GM12873 (cell line): ENCODE measurements around the gene IFT52.

Source experiments
- TF ChIP-seq, protein P1 (sequence below): IDR thresholded peaks from 2 replicates; pipeline ENCODE4 v1.5.1; 2012; ENCODE audit warnings: low read depth, mild to moderate bottlenecking, moderate library complexity, low read length, control low read depth; ENCODE audit not compliant: insufficient read depth; ENCODE audit errors: missing control alignments

IFT52 gene

DNA sequence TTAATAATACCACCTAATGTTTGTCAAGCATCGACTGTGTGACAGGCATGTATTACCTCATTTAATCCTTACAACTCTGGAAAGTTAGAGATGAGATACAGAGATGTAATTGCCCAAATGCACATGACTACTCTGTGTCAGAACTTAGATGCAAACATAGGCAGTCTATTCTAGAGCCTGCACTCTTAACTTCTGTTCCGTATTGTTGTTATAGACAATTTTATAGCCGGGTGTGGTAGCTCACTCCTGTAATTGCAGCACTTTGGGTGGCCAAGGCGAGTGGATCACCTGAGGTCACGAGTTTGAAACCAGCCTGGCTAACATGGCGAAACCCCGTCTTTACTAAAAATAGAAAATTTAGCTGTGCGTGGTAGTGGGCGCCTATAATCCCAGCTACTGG is 15.0 kb downstream of the IFT52 start:
- TF ChIP-seq, protein P1, sequence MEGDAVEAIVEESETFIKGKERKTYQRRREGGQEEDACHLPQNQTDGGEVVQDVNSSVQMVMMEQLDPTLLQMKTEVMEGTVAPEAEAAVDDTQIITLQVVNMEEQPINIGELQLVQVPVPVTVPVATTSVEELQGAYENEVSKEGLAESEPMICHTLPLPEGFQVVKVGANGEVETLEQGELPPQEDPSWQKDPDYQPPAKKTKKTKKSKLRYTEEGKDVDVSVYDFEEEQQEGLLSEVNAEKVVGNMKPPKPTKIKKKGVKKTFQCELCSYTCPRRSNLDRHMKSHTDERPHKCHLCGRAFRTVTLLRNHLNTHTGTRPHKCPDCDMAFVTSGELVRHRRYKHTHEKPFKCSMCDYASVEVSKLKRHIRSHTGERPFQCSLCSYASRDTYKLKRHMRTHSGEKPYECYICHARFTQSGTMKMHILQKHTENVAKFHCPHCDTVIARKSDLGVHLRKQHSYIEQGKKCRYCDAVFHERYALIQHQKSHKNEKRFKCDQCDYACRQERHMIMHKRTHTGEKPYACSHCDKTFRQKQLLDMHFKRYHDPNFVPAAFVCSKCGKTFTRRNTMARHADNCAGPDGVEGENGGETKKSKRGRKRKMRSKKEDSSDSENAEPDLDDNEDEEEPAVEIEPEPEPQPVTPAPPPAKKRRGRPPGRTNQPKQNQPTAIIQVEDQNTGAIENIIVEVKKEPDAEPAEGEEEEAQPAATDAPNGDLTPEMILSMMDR, result no peak

DNA sequence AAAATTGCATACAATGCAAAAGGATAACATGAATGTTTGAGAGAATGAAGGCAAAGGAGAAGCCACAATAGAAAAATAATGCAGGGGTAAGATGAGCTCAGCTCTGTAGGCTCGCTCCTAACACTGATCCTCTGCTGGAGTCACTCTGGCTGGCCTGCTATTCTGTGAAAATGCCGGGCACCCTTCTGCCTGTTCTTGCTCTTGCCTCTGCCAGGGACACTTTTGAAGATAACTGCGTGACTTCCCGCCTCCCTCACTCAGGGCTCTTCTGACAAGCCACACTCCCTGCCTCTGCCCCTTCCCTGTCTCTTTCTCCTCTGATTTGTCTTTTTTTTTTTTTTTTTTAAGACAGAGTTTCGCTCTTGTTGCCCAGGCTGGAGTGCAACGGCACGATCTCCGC is 40.9 kb downstream of the IFT52 start:
- TF ChIP-seq, protein P1, result no peak

DNA sequence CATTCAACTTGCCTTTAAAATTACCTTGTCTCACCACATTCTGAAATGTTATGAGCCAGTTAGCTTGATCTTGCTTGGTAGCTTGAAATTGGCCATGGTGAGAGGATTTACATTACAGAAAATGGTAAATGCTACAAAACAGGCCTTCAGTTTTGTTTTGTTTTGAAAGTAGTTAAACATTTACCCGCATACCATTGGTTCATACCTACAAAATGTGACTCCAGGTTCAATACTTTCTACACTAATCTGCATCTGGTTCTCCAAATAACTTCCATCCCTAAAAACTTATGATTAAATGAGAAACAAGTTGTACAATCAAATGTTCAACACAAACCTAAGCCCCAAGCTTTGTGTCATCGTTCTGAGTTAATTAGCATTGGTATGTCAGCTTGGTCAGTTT is 45.7 kb downstream of the IFT52 start:
- TF ChIP-seq, protein P1, result no peak

DNA sequence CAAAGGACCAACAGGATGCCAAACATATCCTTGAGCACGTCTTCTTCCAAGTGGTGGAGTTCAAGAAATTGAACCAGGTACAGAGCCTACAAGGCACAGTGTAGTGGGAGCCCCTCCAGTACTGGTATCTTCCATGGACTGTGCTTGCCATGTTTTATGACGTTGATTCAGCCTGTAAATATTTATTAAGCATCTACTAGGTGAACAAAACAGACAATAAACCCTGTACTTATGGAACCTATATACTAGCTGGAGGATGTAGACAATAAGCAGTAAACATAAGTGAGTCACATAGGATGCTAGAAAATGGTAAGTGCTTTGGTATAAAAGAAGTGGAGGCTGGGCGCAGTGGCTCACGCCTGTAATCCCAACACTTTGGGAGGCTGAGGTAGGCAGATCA is 51.8 kb downstream of the IFT52 start:
- TF ChIP-seq, protein P1, result no peak

DNA sequence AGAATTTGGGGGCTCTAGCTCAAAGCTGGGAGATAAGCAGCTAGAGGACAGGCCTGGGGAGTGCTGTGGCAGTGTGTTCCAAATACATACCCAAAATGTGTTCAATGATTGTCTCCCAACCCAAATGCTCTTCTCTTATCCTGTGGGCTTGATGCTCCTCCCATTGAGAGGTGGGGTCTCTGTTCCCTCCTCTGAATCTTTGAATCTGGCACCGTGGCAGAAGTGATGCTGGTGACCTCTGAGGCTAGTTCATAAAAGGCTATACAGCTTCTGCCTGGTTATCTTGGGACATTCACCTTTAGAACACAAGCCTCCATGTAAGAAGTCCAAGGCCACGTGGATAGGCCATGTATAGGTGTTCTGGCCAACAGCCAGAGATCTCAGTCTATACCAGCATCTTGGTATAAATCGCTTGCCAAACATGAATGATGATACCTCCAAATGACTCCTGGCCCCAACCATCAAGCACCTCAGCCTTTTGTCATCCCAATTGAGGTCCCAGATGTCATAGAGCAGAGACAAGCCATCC is 60.3 kb downstream of the IFT52 start:
- TF ChIP-seq, protein P1, result no peak

DNA sequence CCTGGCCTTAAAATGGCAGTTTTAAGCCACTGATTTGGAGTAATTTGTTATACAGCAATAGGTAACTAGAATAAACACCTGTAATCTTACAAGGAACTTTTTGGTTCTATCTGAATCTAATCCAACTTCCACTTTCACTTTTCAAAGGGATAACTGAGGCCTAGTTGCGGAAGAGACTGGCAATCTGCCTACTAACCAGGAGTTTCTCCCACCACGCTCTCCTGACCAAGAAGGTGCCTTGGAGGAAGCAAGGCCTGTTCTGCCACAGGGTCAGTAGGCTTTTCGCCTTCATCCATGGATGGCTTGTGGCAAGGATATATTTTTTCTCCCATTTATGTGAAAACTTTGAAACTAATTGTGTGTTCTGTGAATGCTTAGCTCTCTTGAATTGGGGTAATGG is 63.2 kb downstream of the IFT52 start:
- TF ChIP-seq, protein P1, result no peak

DNA sequence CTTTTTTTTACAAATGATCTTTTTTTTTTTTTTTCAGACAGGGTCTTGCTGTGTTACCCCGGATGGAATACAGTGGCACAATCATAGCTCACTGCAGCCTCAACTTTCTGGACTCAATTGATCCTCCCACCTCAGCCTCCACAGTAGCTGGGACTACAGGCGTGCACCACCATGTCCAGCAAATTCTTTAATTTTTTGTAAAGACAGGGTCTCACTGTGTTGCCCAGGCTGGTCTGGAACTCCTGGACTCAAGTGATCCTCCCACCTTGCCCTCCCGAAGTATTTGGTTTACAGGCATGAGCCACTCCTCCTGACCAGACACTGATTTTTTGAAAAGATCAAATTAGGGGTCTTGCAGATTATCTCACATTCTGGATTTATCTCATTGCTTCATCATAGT is 65.2 kb downstream of the IFT52 start:
- TF ChIP-seq, protein P1, result no peak

DNA sequence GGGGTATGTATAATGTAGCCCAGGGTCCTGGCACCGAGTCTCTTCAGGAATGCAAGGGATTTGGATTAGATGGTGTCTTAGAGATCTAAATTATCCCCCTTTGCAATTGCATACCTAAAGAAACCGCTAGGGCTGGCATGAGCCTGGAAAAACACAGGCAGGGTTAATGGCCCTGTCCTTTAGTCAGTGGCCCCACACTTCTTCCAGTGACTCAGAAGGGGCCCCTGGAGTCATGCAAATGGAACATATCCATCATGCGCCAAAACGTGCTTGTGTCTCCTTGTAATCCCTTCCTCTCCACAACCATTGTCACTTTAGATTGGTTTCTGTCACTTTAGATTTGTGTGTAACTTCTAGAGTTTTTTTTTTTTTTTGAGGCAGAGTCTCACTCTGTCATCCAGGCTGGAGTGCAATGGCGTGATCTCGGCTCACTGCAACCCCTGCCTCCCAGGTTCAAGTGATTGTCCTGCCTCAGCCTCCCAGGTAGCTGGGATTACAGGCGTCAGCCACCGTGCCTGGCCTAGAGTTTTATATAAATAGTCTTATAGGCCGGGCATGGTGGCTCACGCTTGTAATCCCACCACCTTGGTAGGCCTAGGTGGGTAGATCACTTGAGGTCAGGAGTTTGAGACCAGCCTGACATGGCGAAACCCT is 67.5 kb downstream of the IFT52 start:
- TF ChIP-seq, protein P1, result no peak
